Esophagus muscularis mucosa (tissue), 4 donors: ENCODE results near the gene ABCF2.

Experiments used
- EP300 ChIP-seq: sonication (generic); formaldehyde crosslinking; IDR thresholded peaks from one replicate; pipeline ENCODE4 v1.6.1; 2017; ENCODE audit warnings: antibody characterized with exemption
- POLR2A ChIP-seq: fragments of 450-650 bp; IDR thresholded peaks from one replicate; pipeline ENCODE4 v1.6.1; 2017; ENCODE audit warnings: antibody characterized with exemption, moderate library complexity, mild to moderate bottlenecking, low read depth
- POLR2AphosphoS5 ChIP-seq, 2 donors: sonication (generic); formaldehyde crosslinking; IDR thresholded peaks; one replicate each; pipeline ENCODE4 v1.6.1; 2017; ENCODE audit warnings: antibody characterized with exemption in 2 of 2
- TF ChIP-seq, protein P1 (sequence below), 3 experiments: fragments of 200-600 bp in 2 of 3; fragments of 450-650 bp in 1 of 3; sonication (generic) in 2 of 3; IDR thresholded peaks; one replicate each; pipeline ENCODE4 v1.5.1; 2017 to 2019; ENCODE audit warnings: antibody characterized with exemption in 3 of 3, mild to moderate bottlenecking in 2 of 3, moderate library complexity in 1 of 3

DNA sequence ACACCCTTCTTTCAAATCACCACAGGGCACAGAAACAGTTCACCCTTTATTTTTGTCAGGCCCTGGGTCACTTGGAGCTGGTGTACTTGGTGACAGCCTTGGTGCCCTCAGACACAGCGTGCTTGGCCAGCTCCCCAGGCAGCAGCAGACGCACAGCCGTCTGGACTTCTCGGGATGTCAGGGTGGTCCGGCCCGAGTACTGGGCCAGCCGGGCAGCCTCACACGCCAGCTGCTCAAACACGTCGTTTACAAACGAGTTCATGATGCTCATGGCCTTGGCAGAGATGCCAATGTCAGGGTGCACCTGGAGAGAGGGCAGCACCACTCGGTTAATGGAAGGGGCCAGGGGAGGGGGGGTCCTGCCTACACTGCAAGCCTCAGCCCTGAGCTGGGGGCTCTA is 19.2 kb downstream of the ABCF2 start:
- TF ChIP-seq POLR2AphosphoS5 (IDR thresholded peaks at IDR 0.05) (no peak), EP300 (no peak), POLR2A (no peak)
- TF ChIP-seq, protein P1, sequence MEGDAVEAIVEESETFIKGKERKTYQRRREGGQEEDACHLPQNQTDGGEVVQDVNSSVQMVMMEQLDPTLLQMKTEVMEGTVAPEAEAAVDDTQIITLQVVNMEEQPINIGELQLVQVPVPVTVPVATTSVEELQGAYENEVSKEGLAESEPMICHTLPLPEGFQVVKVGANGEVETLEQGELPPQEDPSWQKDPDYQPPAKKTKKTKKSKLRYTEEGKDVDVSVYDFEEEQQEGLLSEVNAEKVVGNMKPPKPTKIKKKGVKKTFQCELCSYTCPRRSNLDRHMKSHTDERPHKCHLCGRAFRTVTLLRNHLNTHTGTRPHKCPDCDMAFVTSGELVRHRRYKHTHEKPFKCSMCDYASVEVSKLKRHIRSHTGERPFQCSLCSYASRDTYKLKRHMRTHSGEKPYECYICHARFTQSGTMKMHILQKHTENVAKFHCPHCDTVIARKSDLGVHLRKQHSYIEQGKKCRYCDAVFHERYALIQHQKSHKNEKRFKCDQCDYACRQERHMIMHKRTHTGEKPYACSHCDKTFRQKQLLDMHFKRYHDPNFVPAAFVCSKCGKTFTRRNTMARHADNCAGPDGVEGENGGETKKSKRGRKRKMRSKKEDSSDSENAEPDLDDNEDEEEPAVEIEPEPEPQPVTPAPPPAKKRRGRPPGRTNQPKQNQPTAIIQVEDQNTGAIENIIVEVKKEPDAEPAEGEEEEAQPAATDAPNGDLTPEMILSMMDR (IDR thresholded peaks at IDR 0.05), result no peak
